Activated gamma-delta T cell treated with Interleukin-2 at 50 U/mL for 16 hours (primary cell): ENCODE measurements around the gene ACTG1.

Experiments used
- DNase-seq: peaks from one replicate; pipeline ENCODE4 v3.0.0-alpha.2; 2020

Gene ACTG1

DNA sequence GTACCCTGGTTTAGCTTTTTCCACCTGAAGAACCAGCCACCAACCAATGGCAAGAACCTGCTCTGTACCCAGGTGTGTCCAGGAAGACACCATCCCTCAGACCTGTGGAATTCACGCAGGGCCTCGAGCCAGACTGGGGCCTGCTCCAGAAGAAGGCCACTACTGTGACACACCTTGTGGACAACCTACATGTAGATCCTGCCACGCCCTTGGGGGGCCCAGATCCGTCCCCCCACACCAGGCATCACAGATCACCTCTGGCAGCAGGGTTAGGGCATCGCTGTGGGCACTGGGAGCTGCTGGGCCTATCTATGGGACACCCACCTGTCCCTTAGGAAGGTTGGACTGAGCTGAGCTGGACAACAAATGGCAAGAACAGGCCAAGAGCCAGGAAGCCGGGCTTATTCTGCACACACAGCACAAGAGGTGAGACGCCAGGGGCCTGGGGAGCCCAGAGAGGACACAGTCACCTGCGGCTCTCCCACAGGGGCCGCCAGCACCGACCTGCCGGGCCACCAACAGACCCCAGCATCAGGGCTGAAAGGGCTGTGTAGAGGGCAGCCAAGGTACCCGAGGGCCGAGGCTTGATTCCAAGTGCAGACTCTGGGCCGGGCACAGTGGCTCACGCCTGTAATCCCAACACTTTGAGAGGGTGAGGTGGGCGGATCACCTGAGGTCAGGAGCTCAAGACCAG lies 31.8 kb upstream of the ACTG1 start:
- DNase-seq = no peak

DNA sequence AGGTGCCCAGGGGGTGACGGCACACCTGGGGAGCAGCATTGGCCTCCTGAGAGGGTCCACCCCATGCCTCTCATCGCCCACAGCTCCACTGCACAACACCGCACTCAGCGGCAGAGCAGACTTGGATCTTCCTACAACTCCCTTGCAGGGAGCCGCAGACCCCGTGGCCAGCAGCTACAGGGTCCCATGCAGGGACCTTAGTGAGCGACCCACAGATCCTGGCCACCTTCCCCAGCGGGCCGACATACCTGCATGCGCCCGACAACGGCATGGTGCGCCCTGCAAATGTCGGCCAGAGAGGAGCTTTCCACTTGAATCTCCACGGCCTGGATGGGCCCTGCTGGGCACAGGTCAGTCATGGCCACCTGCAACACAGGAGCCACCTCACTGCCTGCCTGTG lies 31.2 kb upstream of the ACTG1 start:
- DNase-seq = no peak

DNA sequence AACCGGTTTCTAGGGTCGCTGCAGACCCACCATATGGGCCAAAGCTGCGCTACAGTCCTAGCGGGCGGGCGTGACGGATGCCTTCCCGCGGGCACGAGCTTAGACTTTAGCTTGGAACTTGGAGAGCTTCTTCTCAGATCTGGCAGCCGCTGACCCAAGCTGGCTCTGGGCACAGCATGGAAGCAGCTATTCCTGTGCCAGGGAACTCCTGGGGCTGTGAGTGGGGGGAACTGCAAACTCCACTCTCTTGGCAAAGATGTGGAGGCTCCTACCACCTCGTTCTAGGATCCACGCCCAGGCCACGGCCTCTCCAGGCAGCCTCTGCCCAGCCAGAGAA lies 30.7 kb upstream of the ACTG1 start:
- no peak for DNase-seq

GRCh38 chr17:81542431-81543338 lies 30.1 kb upstream of the ACTG1 start:
- no peak for DNase-seq

- no peak for DNase-seq
Measured at GRCh38 chr17:81541123-81541522, 28.5 kb upstream of the ACTG1 start.

GRCh38 chr17:81540676-81541027 lies 28.1 kb upstream of the ACTG1 start:
- DNase-seq = no peak

DNA sequence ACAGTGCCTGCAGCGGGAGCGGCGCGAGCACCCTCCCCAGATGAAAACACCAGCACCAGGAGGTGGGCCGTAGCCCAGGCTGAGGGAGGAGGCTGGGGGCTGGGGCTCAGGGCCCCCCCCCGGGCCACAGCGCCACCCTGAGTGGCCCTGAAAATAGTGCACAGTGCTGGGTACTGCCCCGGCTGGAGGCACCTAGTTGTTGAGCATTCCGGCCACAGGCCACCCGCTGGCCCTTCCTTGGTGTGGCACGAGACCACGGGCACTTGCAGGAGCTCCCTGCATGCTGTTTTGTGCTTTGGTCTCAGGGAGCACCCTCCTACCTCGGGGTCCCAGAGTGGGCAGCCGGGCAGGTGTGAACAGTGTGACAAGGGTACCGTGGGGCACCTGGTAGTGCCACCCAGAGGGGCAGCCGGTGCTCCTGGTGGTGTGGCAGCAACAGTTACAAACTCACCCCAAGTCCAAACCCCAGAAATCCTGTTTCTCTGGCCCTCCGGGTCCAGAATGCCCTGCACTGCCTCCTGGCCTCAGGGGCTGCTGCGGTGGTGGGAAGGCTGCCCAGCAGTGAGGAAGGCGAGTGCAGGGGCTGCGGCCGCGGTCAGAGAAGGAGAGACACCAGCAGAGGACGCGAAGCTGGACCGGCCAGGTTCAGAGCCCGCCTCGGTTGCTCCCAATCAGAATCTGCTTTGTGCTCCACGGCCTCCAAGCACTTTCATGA lies 27.5 kb upstream of the ACTG1 start:
- no peak for DNase-seq

DNA sequence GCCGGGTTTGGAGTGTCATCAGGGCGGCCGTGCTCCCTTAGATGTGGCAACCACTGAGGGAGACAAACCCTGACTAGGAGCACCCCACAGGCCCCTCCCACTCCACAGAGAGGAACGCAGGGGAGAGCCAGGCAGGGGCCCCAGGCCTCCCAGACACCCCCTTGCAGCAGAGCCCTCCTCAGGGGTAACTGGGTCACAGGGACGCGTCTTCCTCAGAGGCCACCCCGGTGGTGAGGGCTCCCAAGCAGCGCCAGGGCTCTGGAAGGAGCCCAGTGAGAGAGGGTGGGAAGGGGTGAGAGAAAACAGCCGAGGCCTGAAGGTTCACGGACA lies 26.9 kb upstream of the ACTG1 start:
- DNase-seq = no peak

- DNase-seq = no peak
Measured at GRCh38 chr17:81538651-81539570, 26.3 kb upstream of the ACTG1 start.

DNA sequence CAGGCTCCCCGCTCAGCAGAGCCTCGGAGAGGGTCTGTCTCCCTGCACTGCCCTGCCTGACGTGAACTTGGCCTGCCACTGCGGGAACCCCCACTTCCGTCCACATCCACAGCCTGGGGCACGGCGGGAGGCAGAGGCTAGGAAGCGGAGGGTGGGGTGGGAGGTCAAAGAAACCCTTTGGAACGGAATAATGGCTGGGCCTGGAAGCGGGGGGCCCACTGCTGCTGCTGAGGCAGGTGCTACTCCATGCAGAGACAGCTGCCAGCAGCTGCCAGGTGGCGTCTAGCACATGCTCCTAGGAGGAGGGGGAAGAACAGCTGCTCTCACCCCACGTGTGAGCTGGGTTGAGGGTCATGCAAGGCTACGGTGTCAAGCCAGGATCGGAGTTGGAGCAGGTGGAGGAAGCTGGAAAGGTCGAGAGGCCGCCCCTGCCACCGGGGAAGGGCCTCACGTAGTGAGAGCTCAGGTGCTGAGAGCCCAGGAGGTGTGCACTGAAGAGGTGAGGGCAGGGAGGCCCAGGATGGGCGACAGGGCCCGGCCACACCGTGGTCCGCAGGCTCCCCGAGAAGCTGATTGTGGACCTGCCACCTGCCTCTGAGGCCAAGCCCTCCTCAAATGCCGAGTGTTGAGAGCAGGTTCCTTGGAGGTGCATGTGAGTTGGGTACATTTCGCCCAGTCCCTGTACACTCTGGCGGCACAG lies 25.4 kb upstream of the ACTG1 start:
- DNase-seq = no peak

DNA sequence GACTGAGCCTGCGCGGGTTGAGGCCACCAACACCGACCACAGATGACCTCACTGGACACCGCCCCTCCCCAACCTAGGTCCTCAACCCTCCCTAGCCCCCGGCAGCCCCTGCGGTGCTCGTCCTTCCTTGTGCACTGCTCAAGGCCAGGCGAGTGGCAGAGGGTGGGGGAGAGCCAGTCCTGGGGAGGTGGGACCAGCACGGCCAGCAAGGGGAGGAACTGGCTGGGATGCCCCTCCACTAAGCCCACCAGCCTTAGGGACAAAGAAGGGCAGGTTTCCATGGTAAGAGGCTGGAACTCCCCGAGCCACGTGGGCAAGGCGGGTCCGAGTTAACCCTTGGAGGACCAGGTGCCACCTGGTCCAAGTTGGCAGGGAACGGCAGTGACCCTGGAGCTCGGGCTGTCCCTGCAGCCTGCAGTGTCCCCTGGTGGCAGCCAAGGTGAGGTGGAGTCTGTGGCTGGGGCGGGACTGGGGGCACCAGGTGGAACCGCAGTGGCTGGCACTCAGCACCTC lies 24.8 kb upstream of the ACTG1 start:
- DNase-seq = no peak

GRCh38 chr17:81536299-81537290 lies 24.0 kb upstream of the ACTG1 start:
- no peak for DNase-seq

GRCh38 chr17:81535480-81536298 lies 23.1 kb upstream of the ACTG1 start:
- DNase-seq = no peak

- no peak for DNase-seq
Measured at GRCh38 chr17:81535007-81535328, 22.4 kb upstream of the ACTG1 start.

GRCh38 chr17:81534157-81535006 lies 21.8 kb upstream of the ACTG1 start:
- DNase-seq = no peak

GRCh38 chr17:81533339-81534141 lies 20.9 kb upstream of the ACTG1 start:
- DNase-seq = no peak

DNA sequence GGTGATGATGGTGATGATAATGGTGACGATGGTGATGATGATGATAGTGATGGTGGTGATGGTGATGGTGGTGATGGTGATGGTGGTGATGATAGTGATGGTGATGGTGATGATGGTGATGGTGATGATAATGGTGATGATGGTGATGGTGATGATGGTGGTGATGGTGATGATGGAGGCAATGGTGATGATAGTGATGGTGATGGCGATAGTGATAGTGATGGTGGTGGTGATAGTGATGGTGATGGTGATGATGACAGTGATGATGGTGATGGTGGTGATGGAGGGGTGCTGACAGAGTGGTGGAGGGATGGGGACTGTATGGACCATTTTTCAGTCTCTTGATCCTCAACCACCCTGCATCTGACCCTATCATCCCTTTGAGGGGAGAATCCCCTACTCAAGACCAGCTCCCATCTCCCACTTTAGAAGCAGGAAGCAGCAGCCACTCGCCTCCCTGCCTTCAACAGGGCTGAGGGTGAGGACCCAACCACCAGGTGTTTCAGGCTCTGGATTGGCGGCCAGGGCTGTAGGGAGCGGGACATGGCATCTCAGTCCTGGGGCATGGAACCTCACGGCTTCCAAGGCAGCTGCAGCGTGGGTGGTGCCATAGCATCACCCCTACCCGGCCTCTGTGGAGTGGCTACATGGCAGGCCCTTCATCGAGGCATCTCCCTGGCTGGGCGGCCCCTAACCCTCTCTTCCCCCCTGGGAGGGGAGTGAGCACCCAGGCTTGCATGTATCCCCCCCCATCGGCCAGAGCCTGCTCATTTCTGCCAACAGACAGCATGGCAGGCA lies 20.1 kb upstream of the ACTG1 start:
- no peak for DNase-seq
